Measurements from ENCODE around the gene THTPA. TPM values are rescaled to one million over a fixed set of nuclear protein-coding genes. Genes with fewer than 3 reads are reported as not detected.

THTPA gene
- total RNA-seq (2022; extraction: Qiagen RNA extraction; ENCODE audit: low read depth), result 11.8 to 13.8 TPM (median 12.7 TPM) in 5 replicates

DNA sequence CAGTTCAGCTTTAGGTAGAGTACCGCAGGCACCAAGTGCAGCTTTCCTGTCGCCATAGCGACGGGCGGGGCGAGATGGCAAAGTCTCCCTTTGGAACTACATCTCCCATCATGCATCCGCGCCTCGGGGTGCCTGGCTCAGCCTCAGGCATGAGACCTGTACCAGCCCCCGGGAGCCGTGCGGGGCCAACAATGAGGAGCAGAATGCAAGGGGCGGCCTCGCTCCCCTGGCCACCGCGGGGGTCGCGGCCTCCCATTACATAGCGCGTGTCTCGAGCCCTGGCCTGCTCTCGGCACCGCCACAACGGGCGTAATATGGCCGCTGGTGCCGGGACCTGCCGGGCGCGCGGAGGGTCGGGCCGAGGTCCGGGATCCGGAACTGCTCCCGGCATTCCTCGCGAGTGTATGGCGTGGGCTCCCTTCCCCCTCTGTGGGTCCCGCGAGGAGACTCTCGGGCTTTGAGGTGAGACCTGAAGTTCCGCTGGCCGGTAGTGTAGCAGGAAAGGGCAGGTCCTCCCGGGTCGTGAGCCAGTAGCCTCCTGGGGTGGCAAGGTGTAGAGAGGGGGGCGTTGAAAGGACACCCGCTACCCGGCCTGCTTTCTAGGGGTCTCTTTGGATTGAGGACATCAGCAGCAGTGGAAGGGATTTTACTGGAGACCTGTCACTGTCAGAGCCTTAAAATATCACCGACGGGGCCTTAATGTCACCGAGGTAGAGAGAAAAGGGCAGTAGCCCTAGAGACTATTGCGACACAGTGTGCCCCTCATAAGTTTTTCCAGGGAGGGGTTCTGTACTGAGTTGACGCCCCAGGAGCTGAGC lies at the start of gene THTPA:
Gene THTPA (plus strand): TSS at position 390 of the 818 bp plus-strand sequence. CDS start 487 bp downstream, outside the sequence.

DNA sequence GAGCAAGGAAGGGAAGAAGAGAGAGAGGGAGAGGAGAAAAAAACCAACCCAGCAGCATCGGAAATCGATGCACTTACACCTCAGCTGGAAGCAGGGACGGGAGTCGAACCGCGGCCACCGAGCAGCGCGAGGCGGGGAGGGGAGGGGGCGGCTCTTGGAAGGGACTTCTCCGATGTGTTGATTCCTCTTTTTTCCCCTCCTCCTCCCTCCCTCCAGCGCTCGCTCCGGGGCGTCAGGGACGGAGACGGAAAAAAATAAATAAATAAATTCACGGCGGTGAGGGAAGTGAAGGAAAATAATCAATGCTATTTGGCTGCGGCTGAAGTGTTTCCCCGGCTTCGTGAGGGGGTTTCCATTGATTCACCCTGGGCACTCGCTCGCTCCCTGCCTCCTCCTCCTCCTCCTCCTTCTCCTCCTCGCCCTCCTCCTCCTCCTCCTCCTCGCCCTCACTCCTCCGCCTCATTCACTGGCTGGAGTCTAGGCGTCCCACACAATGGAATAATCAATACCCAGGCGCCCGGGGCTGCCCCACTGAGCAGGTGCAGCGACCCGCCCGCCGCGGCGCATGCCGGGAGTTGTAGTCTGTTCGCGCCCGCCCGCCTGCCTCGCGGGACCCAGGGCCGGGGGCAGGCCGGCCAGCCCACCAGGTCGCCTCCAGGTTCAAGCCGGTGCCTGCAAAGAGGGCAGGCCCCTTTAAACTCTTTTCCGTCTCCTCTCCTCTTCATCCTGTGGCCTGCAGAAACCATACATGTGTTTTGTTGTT lies 4.6 kb upstream of the THTPA start, which contains the start of gene ZFHX2:
Gene ZFHX2 (minus strand): TSS at position 500 of the 763 bp plus-strand sequence. CDS start 16,440 bp downstream, outside the sequence.

GRCh38 chr14:23567186-23568020 lies 11.3 kb downstream of the THTPA start, which contains the start of gene AP1G2:
Gene AP1G2 (minus strand): TSS chr14:23567791. CDS start chr14:23567314, 477 bp downstream.

GRCh38 chr14:23578560-23579310 lies 22.7 kb downstream of the THTPA start, which contains the start of gene JPH4:
Gene JPH4 (minus strand): TSS chr14:23578790. CDS start chr14:23577453, 1,337 bp downstream.

Other genes starting within 250 kb of the THTPA start
- 18.6 to 22.7 TPM (median 21.0 TPM) in 5 replicates for gene BCL2L2, start 249.4 kb upstream of the THTPA start, total RNA-seq (2022; extraction: Qiagen RNA extraction; ENCODE audit: low read depth)
- gene PABPN1, start 234.8 kb upstream of the THTPA start, total RNA-seq (2022; extraction: Qiagen RNA extraction; ENCODE audit: low read depth), result 133 to 164 TPM (median 158 TPM) in 5 replicates
- gene SLC22A17, start 203.4 kb upstream of the THTPA start, total RNA-seq (2022; extraction: Qiagen RNA extraction; ENCODE audit: low read depth), result 5.2 to 8.9 TPM (median 6.8 TPM) in 5 replicates
- gene EFS, start 191.1 kb upstream of the THTPA start, total RNA-seq (2022; extraction: Qiagen RNA extraction; ENCODE audit: low read depth), result not detected in 5 replicates
- not detected in 5 replicates for gene IL25, start 183.5 kb upstream of the THTPA start, total RNA-seq (2022; extraction: Qiagen RNA extraction; ENCODE audit: low read depth)
- gene CMTM5, start 179.2 kb upstream of the THTPA start, total RNA-seq (2022; extraction: Qiagen RNA extraction; ENCODE audit: low read depth), result not detected in 5 replicates
- not detected in 5 replicates for gene MYH6, start 148.0 kb upstream of the THTPA start, total RNA-seq (2022; extraction: Qiagen RNA extraction; ENCODE audit: low read depth)
- gene MYH7, start 120.6 kb upstream of the THTPA start, total RNA-seq (2022; extraction: Qiagen RNA extraction; ENCODE audit: low read depth), result not detected in 5 replicates
- 58.7 to 78.0 TPM (median 71.2 TPM) in 5 replicates for gene NGDN, start 86.6 kb upstream of the THTPA start, total RNA-seq (2022; extraction: Qiagen RNA extraction; ENCODE audit: low read depth)
- gene ZFHX2, start 4.5 kb upstream of the THTPA start, total RNA-seq (2022; extraction: Qiagen RNA extraction; ENCODE audit: low read depth), result 0.88 to 2.1 TPM (median 1.2 TPM) in 5 replicates
- gene AP1G2, start 11.5 kb downstream of the THTPA start, total RNA-seq (2022; extraction: Qiagen RNA extraction; ENCODE audit: low read depth), result 37.1 to 49.3 TPM (median 44.3 TPM) in 5 replicates
- gene JPH4, start 22.5 kb downstream of the THTPA start, total RNA-seq (2022; extraction: Qiagen RNA extraction; ENCODE audit: low read depth), result 0.03 TPM in 3 of 5 replicates, not detected in the others
- 5.7 to 10.2 TPM (median 7.7 TPM) in 5 replicates for gene DHRS2, start 80.1 kb downstream of the THTPA start, total RNA-seq (2022; extraction: Qiagen RNA extraction; ENCODE audit: low read depth)